MCF 10A (cell line): ENCODE data around the gene IKZF4. TPM values are rescaled to one million over a fixed set of nuclear protein-coding genes. Genes with fewer than 3 reads are reported as not detected.
A peak's percentile ranks its signal among the peaks of the same experiment; 100 is the strongest.

ENCODE experiments used
- BruUV-seq: library from RNA; stranded (reverse); fragments of 400-500 nt; replicated peaks from 2 replicates; lab custom pipeline; 2021; lab: Mats Ljungman, UMichigan
- CTCF ChIA-PET: fragments of 300-600 bp; sonication (Branson Sonifier 250); formaldehyde crosslinking; extraction: SDS; loops from one replicate; lab custom pipeline; 2021; ENCODE audit warnings: antibody characterized with exemption, inconsistent platforms; lab: Yijun Ruan, JAX
- POLR2A ChIA-PET: fragments of 300-600, 350-650 bp; sonication (Branson Sonifier 250); formaldehyde crosslinking; extraction: SDS; loops from one replicate; lab custom pipeline; 2020; ENCODE audit warnings: antibody characterized with exemption, inconsistent platforms; lab: Yijun Ruan, JAX
- DNase-seq: peaks from one replicate; pipeline ENCODE4 v3.0.0-alpha.2; 2018; ENCODE audit not compliant: unreplicated experiment
- H3K27ac Mint-ChIP-seq: one replicate; pipeline ENCODE4 v1.8.0; 2022; ENCODE audit warnings: mild to moderate bottlenecking, low read depth, mixed read lengths; ENCODE audit not compliant: unreplicated experiment
- H3K27me3 Mint-ChIP-seq: one replicate; pipeline ENCODE4 v1.8.0; 2022; ENCODE audit warnings: mixed read lengths; ENCODE audit not compliant: insufficient read depth, unreplicated experiment
- H3K36me3 Mint-ChIP-seq: one replicate; pipeline ENCODE4 v1.8.0; 2022; ENCODE audit warnings: mild to moderate bottlenecking, moderate library complexity, mixed read lengths; ENCODE audit not compliant: insufficient read depth, unreplicated experiment
- H3K4me1 Mint-ChIP-seq: one replicate; pipeline ENCODE4 v1.8.0; 2022; ENCODE audit warnings: mixed read lengths; ENCODE audit not compliant: insufficient read depth, unreplicated experiment
- H3K4me3 Mint-ChIP-seq: one replicate; pipeline ENCODE4 v1.8.0; 2022; ENCODE audit warnings: mild to moderate bottlenecking, moderate library complexity, mixed read lengths; ENCODE audit not compliant: unreplicated experiment
- H3K9me3 Mint-ChIP-seq: one replicate; pipeline ENCODE4 v1.8.0; 2022; ENCODE audit warnings: mixed read lengths; ENCODE audit not compliant: unreplicated experiment
- CTCF ChIP-seq: fragments of 200-600 bp; IDR thresholded peaks from one replicate; pipeline ENCODE4 v1.8.0; 2022; ENCODE audit warnings: antibody characterized with exemption, mild to moderate bottlenecking; ENCODE audit not compliant: unreplicated experiment
- intact Hi-C: fragments of 100-400 bp; cut with micrococcal nuclease; formaldehyde crosslinking; loops from 2 replicates; pipeline ENCODE4 v1.14.1; 2022
- total RNA-seq: library from RNA; stranded (reverse); gene quantifications from 2 replicates; pipeline ENCODE4 v1.2.3, GENCODE V29; 2022

IKZF4 gene
- total RNA-seq, 1 experiment from 2014 or later = 2.4 TPM

- Mint-ChIP-seq H3K4me3 (no peak overlapping the region), H3K27ac (no peak overlapping the region), H3K9me3 (no peaks in the 10 kb centered on the region), H3K36me3 (peaks cover 9% of the 10 kb centered on the region), H3K4me1 (peaks cover 11% of the 10 kb centered on the region), H3K27me3 (no peaks in the 10 kb centered on the region)
- CTCF ChIA-PET = interaction anchor here (0.6 to 4.1 kb wide), 27 partner anchors 9 to 398 kb away, joined by 3 to 39 read pairs (median 3); partner anchors contain the start of genes IKZF4, ORMDL2, RAB5B and SUOX
- no peak for TF ChIP-seq CTCF
- POLR2A ChIA-PET = interaction anchor here (0.8 to 2.1 kb wide), 5 partner anchors 9 to 33 kb away, joined by 3 to 15 read pairs (median 4); partner anchors contain the start of gene SUOX
- no TSS peak for BruUV-seq
- intact Hi-C loops = loop anchor here (1.0 kb wide), 2 partner anchors 33 to 291 kb away; no protein-coding TSS in a partner anchor
- DNase-seq = no peak
Measured at GRCh38 chr12:56029166-56029519, 8.3 kb downstream of the IKZF4 start.

- H3K4me3 Mint-ChIP-seq = no peak overlapping the region
- ChIA-PET POLR2A (interaction anchor here (0.7 to 2.1 kb wide), 7 partner anchors 10 to 75 kb away, joined by 3 to 15 read pairs (median 3); partner anchors contain the start of gene SUOX), CTCF (interaction anchor here (0.6 to 4.1 kb wide), 26 partner anchors 8 to 397 kb away, joined by 3 to 39 read pairs (median 4); partner anchors contain the start of genes IKZF4, ORMDL2, RAB5B and SUOX)
- peaks cover 8% of the 10 kb centered on the region for H3K36me3 Mint-ChIP-seq
- no peak overlapping the region for H3K27ac Mint-ChIP-seq
- H3K27me3 Mint-ChIP-seq = no peaks in the 10 kb centered on the region
- peaks cover 11% of the 10 kb centered on the region for H3K4me1 Mint-ChIP-seq
- BruUV-seq = no TSS peak
- intact Hi-C loops = loop anchor here (1.0 kb wide), 2 partner anchors 33 to 291 kb away; no protein-coding TSS in a partner anchor
- TF ChIP-seq CTCF = peak; percentile 68
- H3K9me3 Mint-ChIP-seq = no peaks in the 10 kb centered on the region
- peak; percentile 69 for DNase-seq
Measured at GRCh38 chr12:56029666-56030293, 8.9 kb downstream of the IKZF4 start.

GRCh38 chr12:56031987-56032386 lies 11.1 kb downstream of the IKZF4 start:
- H3K27ac Mint-ChIP-seq = no peak overlapping the region
- H3K4me3 Mint-ChIP-seq = no peak overlapping the region
- CTCF ChIA-PET = interaction anchor here (1.0 kb wide), 1 partner anchor 36 kb away, joined by 4 read pairs; no protein-coding TSS in a partner anchor
- DNase-seq = no peak
- H3K9me3 Mint-ChIP-seq = no peaks in the 10 kb centered on the region
- POLR2A ChIA-PET = interaction anchor here (0.9 kb wide), 1 partner anchor 9 kb away, joined by 4 read pairs; no protein-coding TSS in a partner anchor
- intact Hi-C loops = no loop called here
- H3K36me3 Mint-ChIP-seq = peaks cover 4% of the 10 kb centered on the region
- no peaks in the 10 kb centered on the region for H3K27me3 Mint-ChIP-seq
- H3K4me1 Mint-ChIP-seq = peaks cover 11% of the 10 kb centered on the region
- TF ChIP-seq CTCF = no peak
- BruUV-seq = no TSS peak

- no peaks in the 10 kb centered on the region for H3K36me3 Mint-ChIP-seq
- H3K27me3 Mint-ChIP-seq = no peaks in the 10 kb centered on the region
- TF ChIP-seq CTCF = no peak
- DNase-seq = no peak
- peak overlapping the region; percentile 82 for H3K27ac Mint-ChIP-seq
- H3K9me3 Mint-ChIP-seq = no peaks in the 10 kb centered on the region
- ChIA-PET CTCF (interaction anchor here (0.5 to 1.4 kb wide), 2 partner anchors 39 to 60 kb away, joined by 3 to 5 read pairs; no protein-coding TSS in a partner anchor), POLR2A (no interaction called here)
- H3K4me1 Mint-ChIP-seq = no peaks in the 10 kb centered on the region
- no peak overlapping the region for H3K4me3 Mint-ChIP-seq
- BruUV-seq = no TSS peak
- intact Hi-C loops = no loop called here
Measured at GRCh38 chr12:56034586-56035332, 13.9 kb downstream of the IKZF4 start.
